Kidney (tissue), 14 donors: ENCODE results near the gene ADRB2. TPM values are rescaled to one million over a fixed set of nuclear protein-coding genes. Genes with fewer than 3 reads are reported as not detected.

Experiments used
- DNase-seq, 5 donors: peaks; one replicate each; pipeline ENCODE4 v3.0.0-alpha.2; 2013 to 2020
- FAIRE-seq: peaks from 2 replicates; lab custom pipeline; 2012; peaks lifted over from hg19 to GRCh38; lab: Jason Lieb, UNC
- H3K27ac ChIP-seq, 2 donors: one replicate each; pipeline ENCODE4 v1.7.0; 2013; ENCODE audit warnings: low read depth in 2 of 2, low read length in 2 of 2, inconsistent platforms in 1 of 2
- H3K27me3 ChIP-seq: one replicate; pipeline ENCODE4 v1.7.1; 2013; ENCODE audit warnings: low read length, inconsistent platforms; ENCODE audit not compliant: control insufficient read depth, insufficient read depth
- H3K36me3 ChIP-seq, 3 donors: one replicate each; pipeline versions ENCODE4 v1.7.0 to v1.7.1; 2013; ENCODE audit warnings: low read length in 3 of 3, control low read depth in 1 of 3, inconsistent platforms in 1 of 3; ENCODE audit not compliant: insufficient read depth in 3 of 3, control insufficient read depth in 2 of 3
- H3K4me1 ChIP-seq, 3 donors: one replicate each; pipeline versions ENCODE4 v1.7.0 to v1.7.1; 2013; ENCODE audit warnings: low read length in 3 of 3, inconsistent platforms in 1 of 3, low read depth in 1 of 3; ENCODE audit not compliant: control insufficient read depth in 2 of 3, insufficient read depth in 2 of 3
- H3K4me3 ChIP-seq, 3 donors: one replicate each; pipeline versions ENCODE4 v1.7.0 to v1.8.1; 2013; ENCODE audit warnings: low read length in 3 of 3, control low read depth in 1 of 3, inconsistent platforms in 1 of 3
- H3K9ac ChIP-seq, 3 donors: one replicate each; pipeline versions ENCODE4 v1.7.0 to v1.7.1; 2013; ENCODE audit warnings: low read length in 3 of 3, control low read depth in 1 of 3, inconsistent platforms in 1 of 3
- H3K9me3 ChIP-seq, 3 donors: one replicate each; pipeline versions ENCODE4 v1.7.0 to v1.7.1; 2013; ENCODE audit warnings: low read length in 3 of 3, control low read depth in 1 of 3, inconsistent platforms in 1 of 3; ENCODE audit not compliant: control insufficient read depth in 2 of 3, insufficient read depth in 1 of 3
- CTCF ChIP-seq: IDR thresholded peaks from 3 replicates; pipeline ENCODE4 v1.5.1; 2012; ENCODE audit warnings: mild to moderate bottlenecking, moderate library complexity, borderline replicate concordance; ENCODE audit not compliant: insufficient read depth; ENCODE audit errors: extremely low read depth
- intact Hi-C: fragments of 100-400 bp; cut with DNase I; formaldehyde crosslinking; loops from one replicate; pipeline ENCODE4 v1.11.1; 2022
- polyA plus RNA-seq: library from polyadenylated mRNA; stranded (reverse); fragments of 350-450 nt; fragmentation: Illumina TruSeq; extraction: RNeasy Lipid Tissue Mini Kit (QIAGEN cat#74804); gene quantifications from one replicate; pipeline ENCODE4 v1.2.3, GENCODE V29; 2014; ENCODE audit warnings: low read depth, low replicate concordance; ENCODE audit not compliant: insufficient read depth
- total RNA-seq: library from RNA; stranded (reverse); fragmentation: NEBNext Ultra II Directional; extraction: Animal tissue kit (Norgen Biotek cat#: 25700); gene quantifications from one replicate; pipeline ENCODE4 v1.2.1, GENCODE V29; 2021
- donor health status: control.
- donor health status: control.
- donor health status: control.
- donor health status: control.
- donor health status: control.
- donor health status: DM: yes; HTN: yes; CAD: no.
- donor health status: Normal renal cell carcinoma (clear cell type).

ADRB2 gene
- total and polyA plus RNA-seq, 2 donors from 2014 or later: 0.92 to 5.0 TPM

GRCh38 chr5:148837383-148837782 is 11.0 kb downstream of the ADRB2 start:
- TF ChIP-seq CTCF: no peak
- Histone ChIP-seq H3K36me3 (no peaks in the 10 kb centered on the region), H3K27ac (no peak overlapping the region), H3K4me1 (no peaks in the 10 kb centered on the region), H3K9ac (no peak overlapping the region), H3K27me3 (no peaks in the 10 kb centered on the region), H3K4me3 (no peak overlapping the region), H3K9me3 (no peaks in the 10 kb centered on the region)
- intact Hi-C loops: no loop called here
- no peak for DNase-seq
- FAIRE-seq: no peak

- Histone ChIP-seq H3K27ac (no peak overlapping the region), H3K4me1 (no peaks in the 10 kb centered on the region), H3K4me3 (no peak overlapping the region), H3K9me3 (no peaks in the 10 kb centered on the region), H3K36me3 (no peaks in the 10 kb centered on the region), H3K9ac (no peak overlapping the region), H3K27me3 (no peaks in the 10 kb centered on the region)
- intact Hi-C loops: no loop called here
- DNase-seq: no peak
- TF ChIP-seq CTCF: no peak
- no peak for FAIRE-seq
Observed at GRCh38 chr5:148838357-148838756, 11.9 kb downstream of the ADRB2 start.

GRCh38 chr5:148839960-148840359 is 13.5 kb downstream of the ADRB2 start:
- TF ChIP-seq CTCF: no peak
- Histone ChIP-seq H3K36me3 (no peaks in the 10 kb centered on the region), H3K27ac (no peak overlapping the region), H3K4me3 (no peak overlapping the region), H3K9me3 (no peaks in the 10 kb centered on the region), H3K4me1 (no peaks in the 10 kb centered on the region), H3K27me3 (no peaks in the 10 kb centered on the region), H3K9ac (no peak overlapping the region)
- DNase-seq (no peak), FAIRE-seq (no peak)
- intact Hi-C loops: no loop called here

- TF ChIP-seq CTCF: no peak
- Histone ChIP-seq H3K27ac (no peak overlapping the region), H3K36me3 (no peaks in the 10 kb centered on the region), H3K4me3 (no peak overlapping the region), H3K27me3 (no peaks in the 10 kb centered on the region), H3K9ac (no peak overlapping the region), H3K9me3 (no peaks in the 10 kb centered on the region), H3K4me1 (no peaks in the 10 kb centered on the region)
- DNase-seq (no peak), FAIRE-seq (no peak)
- intact Hi-C loops: no loop called here
Observed at GRCh38 chr5:148840531-148840930, 14.1 kb downstream of the ADRB2 start.
